ENCODE results near the gene SUV39H2.
"Not testable (repeated sequence)": the region's sequence is repeated elsewhere in the genome, so short reads cannot be mapped to it uniquely, and the experiment has no call there.

SUV39H2 gene

DNA sequence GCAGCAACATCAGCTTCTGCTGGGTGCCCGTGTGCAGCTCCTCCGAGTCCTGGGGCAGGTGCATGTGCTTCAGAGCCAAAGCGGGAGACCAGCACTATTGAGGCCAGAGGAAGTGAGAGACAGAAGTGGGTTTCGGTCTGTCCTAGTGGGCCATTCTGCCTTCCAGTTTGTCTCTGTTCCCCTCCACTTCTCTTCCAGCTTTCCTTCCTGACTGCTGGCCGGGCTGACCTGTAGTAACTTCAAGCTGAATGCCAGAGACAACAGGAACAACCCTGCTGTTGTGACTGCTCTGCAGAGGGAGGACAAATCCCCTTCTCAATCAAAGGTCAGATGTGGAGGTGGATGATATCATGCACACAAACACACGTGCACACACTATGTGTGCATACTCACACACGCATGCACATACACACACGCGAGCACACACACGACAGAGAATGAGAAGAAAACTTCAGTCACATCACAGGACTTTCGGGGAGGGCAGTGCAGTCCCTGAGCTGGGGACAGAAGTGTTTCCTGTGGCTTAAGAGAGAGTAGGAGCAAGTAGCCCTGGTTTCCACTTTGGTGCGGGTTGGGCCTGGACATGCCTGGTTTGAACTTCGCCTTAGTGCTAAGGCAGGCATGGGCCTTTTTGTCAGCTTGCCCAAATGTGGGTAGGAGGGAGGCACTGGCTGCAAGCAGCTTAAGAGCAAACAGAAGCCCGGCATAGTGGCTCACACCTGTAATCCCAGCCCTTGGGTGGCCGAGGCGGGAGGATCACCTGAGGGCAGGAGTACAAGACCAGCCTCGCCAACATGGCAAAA, 63.7 kb downstream of the SUV39H2 start:
- not testable (repeated sequence) for DNase-seq

DNA sequence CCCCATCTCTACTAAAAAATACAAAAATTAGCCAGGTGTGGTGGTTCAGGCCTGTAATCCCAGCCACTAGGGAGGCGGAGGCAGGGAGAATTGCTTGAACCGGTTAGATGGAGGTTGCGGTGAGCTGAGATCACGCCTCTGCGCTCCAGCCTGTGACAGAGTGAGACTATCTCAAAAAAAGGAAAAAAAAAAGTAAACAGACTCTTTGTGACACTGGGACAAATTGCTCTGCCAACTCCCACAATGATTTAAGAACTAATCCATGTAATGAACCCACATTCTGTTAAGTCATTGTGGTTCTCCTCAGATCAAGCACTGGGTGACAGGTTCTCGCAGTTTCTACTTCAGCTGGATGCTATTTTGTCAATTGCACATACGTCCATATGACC, 64.3 kb downstream of the SUV39H2 start:
- not testable (repeated sequence) for DNase-seq

DNA sequence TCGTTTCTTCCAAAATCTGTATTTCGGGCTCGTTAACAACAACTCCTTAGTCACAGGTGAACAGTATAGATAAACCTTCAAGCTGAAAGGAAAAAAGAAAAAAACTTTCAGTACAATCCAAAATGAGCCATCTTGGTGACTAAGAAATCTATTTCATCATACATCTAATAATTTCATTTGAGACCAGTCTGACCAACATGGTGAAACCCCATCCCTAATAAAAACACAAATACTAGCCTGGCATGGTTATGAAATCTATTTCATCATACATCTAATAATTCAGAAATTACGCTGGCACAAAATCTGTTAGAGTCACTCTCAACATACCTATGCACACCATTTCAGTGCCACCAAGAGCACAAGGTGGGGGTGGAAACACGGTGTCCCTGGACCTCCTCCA, 66.4 kb downstream of the SUV39H2 start:
- DNase-seq, result no peak

- no peak for DNase-seq
These were observed 68.6 kb downstream of the SUV39H2 start for GRCh38 chr10:14947268-14947667.

DNA sequence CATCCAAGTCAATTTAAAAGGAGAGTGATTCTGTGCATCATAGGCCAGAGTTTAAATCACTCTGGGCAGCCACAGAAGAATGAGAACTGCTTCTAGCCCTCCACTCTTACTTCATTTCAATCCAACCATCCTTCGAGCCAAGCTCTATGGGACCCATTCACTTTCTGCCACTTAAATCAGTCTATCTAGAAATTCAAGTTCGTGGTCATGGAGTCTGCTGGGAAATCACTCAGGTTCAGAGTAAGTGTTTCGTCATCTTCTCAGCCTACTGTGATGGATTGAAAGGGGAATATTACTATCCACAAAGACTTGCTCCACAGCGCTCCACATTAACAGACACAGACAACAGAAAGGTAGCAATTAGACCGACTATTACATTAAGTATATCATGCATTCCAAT, 70.6 kb downstream of the SUV39H2 start:
- DNase-seq, result no peak

GRCh38 chr10:14952851-14953423, 74.3 kb downstream of the SUV39H2 start:
- DNase-seq, result no peak

DNA sequence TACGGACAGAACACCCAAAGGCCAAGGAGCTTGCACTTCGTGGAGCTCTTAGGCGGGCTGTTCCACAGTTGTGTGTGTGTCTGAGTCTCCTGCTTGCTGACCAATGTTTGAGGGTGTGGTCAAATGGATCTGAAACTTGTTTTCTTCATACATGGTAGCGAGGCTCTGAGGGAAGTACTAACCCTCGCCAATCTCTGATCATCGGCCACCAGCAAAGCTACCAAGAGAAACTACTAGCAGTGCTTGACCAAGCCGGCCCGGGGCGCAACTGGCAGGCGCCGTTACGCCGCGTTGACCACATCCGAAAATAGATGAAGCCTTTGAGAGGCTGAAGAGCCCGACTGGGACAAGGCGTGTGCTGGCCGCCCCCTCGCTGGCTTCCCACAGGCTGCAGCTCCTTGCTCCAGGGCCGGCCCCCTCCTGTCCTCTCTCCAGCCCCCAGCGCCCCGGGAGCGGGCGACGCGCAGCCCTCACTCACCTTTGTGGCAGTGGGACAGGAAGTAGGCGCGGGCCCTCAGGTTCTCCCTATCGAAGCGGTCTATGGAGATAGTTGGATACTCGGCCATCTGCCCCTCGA, 74.8 kb downstream of the SUV39H2 start:
- no peak for DNase-seq
